ENCODE measurements around the gene IPO7.

DNA sequence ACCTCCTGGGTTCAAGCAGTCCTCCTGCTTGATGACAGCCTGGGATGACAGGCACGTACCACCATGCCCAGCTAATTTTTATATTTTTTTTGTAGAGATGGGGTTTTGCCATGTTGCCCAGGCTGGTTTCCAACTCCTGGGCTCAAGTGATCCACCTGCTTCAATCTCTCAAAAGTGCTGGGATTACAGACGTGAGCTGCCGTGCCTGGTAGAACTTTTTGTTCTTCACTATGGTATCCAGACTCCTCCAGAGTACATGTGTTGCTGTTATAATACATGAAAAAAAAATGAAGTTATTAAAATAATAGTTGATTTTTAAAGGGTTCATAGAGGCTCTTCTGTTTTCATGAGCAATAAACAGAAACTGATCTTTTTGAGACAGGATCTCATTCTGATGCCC is 105.9 kb downstream of the IPO7 start:
- no peak for TF ChIP-seq CTCF (IDR thresholded peaks at IDR 0.05)
- TF ChIP-seq POLR2A (IDR thresholded peaks at IDR 0.05), result no peak
- no peak for TF ChIP-seq EP300 (IDR thresholded peaks at IDR 0.05)
